ENCODE data around the gene JOSD1.

- TF ChIP-seq GATA2 (IDR thresholded peaks at IDR 0.05; ENCODE audit: low read depth, low read length), result no peak
- TF ChIP-seq GATA3 (IDR thresholded peaks at IDR 0.05; ENCODE audit: low read depth, low read length), result no peak
Observed at GRCh38 chr22:38706101-38706900, 5.6 kb upstream of the JOSD1 start.
